HCT116 (cell line): ENCODE data around the gene LRIG1. TPM values are rescaled to one million over a fixed set of nuclear protein-coding genes. Genes with fewer than 3 reads are reported as not detected.

Experiments used
- ATAC-seq: fragments of 200-7000 bp; cut with Tn5 transposase; 2 replicates; pipeline ENCODE4 v1.9.1; 2020; ENCODE audit warnings: mild to moderate bottlenecking, moderate library complexity
- BruUV-seq: library from RNA; stranded (reverse); fragments of 400-500 nt; replicated peaks from 2 replicates; lab custom pipeline; 2021; lab: Mats Ljungman, UMichigan
- CTCF ChIA-PET: fragments of 300-600 bp; sonication (Branson Sonifier 250); formaldehyde crosslinking; loops from one replicate; lab custom pipeline; 2021; ENCODE audit warnings: antibody characterized with exemption; lab: Charles Lee
- POLR2A ChIA-PET: fragments of 300-600, 350-600 bp; sonication (Branson Sonifier 250); formaldehyde crosslinking; loops from one replicate; lab custom pipeline; 2021; ENCODE audit warnings: antibody characterized with exemption; lab: Charles Lee
- RAD21 ChIA-PET, 2 experiments: fragments of 300-600 bp; sonication (Branson Sonifier 250); formaldehyde crosslinking; loops; one replicate each; lab custom pipeline; 2023; ENCODE audit warnings: low total read pairs in 2 of 2; ENCODE audit not compliant: uncharacterized antibody in 2 of 2, unreplicated experiment in 2 of 2, low non-redundant PET in 1 of 2; lab: Charles Lee
- DNase-seq: peaks from one replicate; pipeline ENCODE4 v3.0.0-alpha.2; 2010; ENCODE audit warnings: low read depth, low spot score
- H2AFZ ChIP-seq: fragments of 200-600 bp; shearing (Covaris generic), sonication (generic); 2 replicates; pipeline ENCODE4 v1.6.1; 2017; ENCODE audit warnings: low read depth, mixed run types, mixed read lengths, antibody characterized with exemption, low read length; ENCODE audit not compliant: poor library complexity, severe bottlenecking
- H3K27ac ChIP-seq: 2 replicates; pipeline ENCODE4 v1.5.1; 2012; ENCODE audit warnings: low read depth, low read length
- H3K27me3 ChIP-seq: fragments of 200-600 bp; sonication (generic); 2 replicates; pipeline ENCODE4 v1.6.1; 2016; ENCODE audit warnings: mixed run types, low read length, mixed read lengths; ENCODE audit not compliant: insufficient read depth
- H3K36me3 ChIP-seq, 2 experiments: fragments of 200-500 bp in 1 of 2; fragments of 200-600 bp in 1 of 2; sonication (Bioruptor generic) in 1 of 2; sonication (generic) in 1 of 2; 2 replicates each; pipeline versions ENCODE4 v1.5.1 to v1.6.1; 2014 to 2016; ENCODE audit warnings: low read length in 2 of 2, inconsistent platforms in 1 of 2, mixed read lengths in 1 of 2, mixed run types in 1 of 2; ENCODE audit not compliant: insufficient read depth in 2 of 2, control insufficient read depth in 1 of 2
- H3K4me1 ChIP-seq, 2 experiments: fragments of 200-600 bp in 1 of 2; sonication (generic) in 1 of 2; 2 replicates each; pipeline versions ENCODE4 v1.5.1 to v1.6.1; 2012 to 2017; ENCODE audit warnings: low read length in 2 of 2, inconsistent platforms in 1 of 2, mild to moderate bottlenecking in 1 of 2, mixed read lengths in 1 of 2, mixed run types in 1 of 2, moderate library complexity in 1 of 2; ENCODE audit not compliant: insufficient read depth in 2 of 2, control insufficient read depth in 1 of 2
- H3K4me2 ChIP-seq: fragments of 200-600 bp; sonication (generic); 2 replicates; pipeline ENCODE4 v1.6.1; 2017; ENCODE audit warnings: mixed run types, low read length, mixed read lengths
- H3K4me3 ChIP-seq, 2 experiments: fragments of 200-600 bp in 1 of 2; sonication (generic) in 1 of 2; replicated peaks in 1 of 2; 2 replicates each; pipeline ENCODE4 v1.5.1; 2011 to 2016; ENCODE audit warnings: low read length in 2 of 2, control low read depth in 1 of 2, low read depth in 1 of 2, mild to moderate bottlenecking in 1 of 2, mixed read lengths in 1 of 2, mixed run types in 1 of 2
- H3K79me2 ChIP-seq: fragments of 200-600 bp; sonication (generic); 2 replicates; pipeline ENCODE4 v1.6.1; 2017; ENCODE audit warnings: mild to moderate bottlenecking, mixed run types, low read length, moderate library complexity, mixed read lengths; ENCODE audit not compliant: insufficient read depth
- H3K9ac ChIP-seq: fragments of 200-600 bp; sonication (generic); 2 replicates; pipeline ENCODE4 v1.6.1; 2016; ENCODE audit warnings: low read length, mixed read lengths
- H3K9me2 ChIP-seq: fragments of 200-600 bp; sonication (generic), shearing (Covaris generic); 2 replicates; pipeline ENCODE4 v1.6.1; 2017; ENCODE audit warnings: mixed run types, mild to moderate bottlenecking, moderate library complexity; ENCODE audit not compliant: insufficient read depth
- H3K9me3 ChIP-seq, 2 experiments: fragments of 200-500 bp in 1 of 2; fragments of 200-600 bp in 1 of 2; sonication (Bioruptor generic) in 1 of 2; sonication (generic) in 1 of 2; 2 replicates each; pipeline ENCODE4 v1.6.1; 2014 to 2017; ENCODE audit warnings: low read length in 2 of 2, mixed read lengths in 2 of 2, inconsistent platforms in 1 of 2, low read depth in 1 of 2, mild to moderate bottlenecking in 1 of 2, mixed run types in 1 of 2, moderate library complexity in 1 of 2; ENCODE audit not compliant: control insufficient read depth in 1 of 2, insufficient read depth in 1 of 2
- H4K20me1 ChIP-seq: fragments of 200-600 bp; sonication (generic), shearing (Covaris generic); 2 replicates; pipeline ENCODE4 v1.6.1; 2017; ENCODE audit warnings: mixed run types, mild to moderate bottlenecking, moderate library complexity; ENCODE audit not compliant: insufficient read depth
- CBX3 ChIP-seq: IDR thresholded peaks from 2 replicates; pipeline ENCODE4 v1.6.1; 2012; ENCODE audit warnings: low read depth
- CEBPB ChIP-seq: IDR thresholded peaks from 2 replicates; pipeline ENCODE4 v1.6.1; 2012; ENCODE audit warnings: low read depth
- CTCF ChIP-seq, 3 experiments: fragments of 200-600 bp in 1 of 3; sonication (generic) in 1 of 3; IDR thresholded peaks in 2 of 3; conservative IDR thresholded peaks in 1 of 3; 2 replicates each; pipeline ENCODE4 v1.5.1; 2012 to 2017; ENCODE audit warnings: low read depth in 2 of 3, low read length in 2 of 3, antibody characterized with exemption in 1 of 3, borderline replicate concordance in 1 of 3, control low read depth in 1 of 3, mild to moderate bottlenecking in 1 of 3, mixed read lengths in 1 of 3, mixed run types in 1 of 3, moderate library complexity in 1 of 3; ENCODE audit not compliant: insufficient read depth in 1 of 3
- EGR1 ChIP-seq: IDR thresholded peaks from 2 replicates; pipeline ENCODE4 v1.6.1; 2012; ENCODE audit warnings: low read depth
- EZH2phosphoT487 ChIP-seq: fragments of 200-600 bp; IDR thresholded peaks from 2 replicates; pipeline ENCODE4 v1.6.1; 2018; ENCODE audit warnings: antibody characterized with exemption, borderline replicate concordance
- FOSL1 ChIP-seq: IDR thresholded peaks from 2 replicates; pipeline ENCODE4 v1.6.1; 2012; ENCODE audit warnings: low read depth
- JUND ChIP-seq: IDR thresholded peaks from 2 replicates; pipeline ENCODE4 v1.6.1; 2012
- MAX ChIP-seq: IDR thresholded peaks from 2 replicates; pipeline ENCODE4 v1.6.1; 2012
- RAD21 ChIP-seq: IDR thresholded peaks from 2 replicates; pipeline ENCODE4 v1.6.1; 2012; ENCODE audit warnings: low read depth, mild to moderate bottlenecking
- REST ChIP-seq: IDR thresholded peaks from 2 replicates; pipeline ENCODE4 v1.6.1; 2012; ENCODE audit warnings: low read depth
- SIN3A ChIP-seq: IDR thresholded peaks from 2 replicates; pipeline ENCODE4 v1.6.1; 2012; ENCODE audit warnings: low read depth
- YY1 ChIP-seq: IDR thresholded peaks from 2 replicates; pipeline ENCODE4 v1.6.1; 2011; ENCODE audit warnings: low read length, low read depth, moderate library complexity, mild to moderate bottlenecking; ENCODE audit not compliant: insufficient replicate concordance; ENCODE audit errors: extremely low read depth
- ZFX ChIP-seq: fragments of 450-650 bp; IDR thresholded peaks from 2 replicates; pipeline ENCODE4 v1.6.1; 2017
- ZNF274 ChIP-seq: fragments of 200-500 bp; sonication (Bioruptor generic); IDR thresholded peaks from 2 replicates; pipeline ENCODE4 v1.6.1; 2014; ENCODE audit warnings: mild to moderate bottlenecking, low read depth, low read length, inconsistent platforms
- intact Hi-C: fragments of 100-400 bp; cut with micrococcal nuclease; formaldehyde crosslinking; loops from 2 replicates; pipeline ENCODE4 v1.10.0; 2022
- total RNA-seq: library from RNA; stranded (reverse); gene quantifications from one replicate; pipeline ENCODE4 v1.2.1, GENCODE V29; 2021; ENCODE audit not compliant: unreplicated experiment

Gene LRIG1
- total RNA-seq, 1 experiment from 2014 or later: 3.1 TPM

- Histone ChIP-seq H3K9ac (no peak overlapping the region), H3K4me1 (no peaks in the 10 kb centered on the region), H2AFZ (no peak overlapping the region), H3K9me3 (no peaks in the 10 kb centered on the region), H4K20me1 (no peaks in the 10 kb centered on the region), H3K79me2 (no peaks in the 10 kb centered on the region), H3K9me2 (no peaks in the 10 kb centered on the region), H3K27me3 (no peaks in the 10 kb centered on the region), H3K4me3 (no peak overlapping the region), H3K4me2 (no peak overlapping the region), H3K36me3 (no peaks in the 10 kb centered on the region), H3K27ac (no peak overlapping the region)
- intact Hi-C loops: loop anchor here (10.0 kb wide), 1 partner anchor 58 kb away; no protein-coding TSS in a partner anchor
- TF ChIP-seq SIN3A: no peak
- TF ChIP-seq EZH2phosphoT487: no peak
- no peak for TF ChIP-seq YY1
- no peak for TF ChIP-seq CEBPB
- TF ChIP-seq ZNF274: no peak
- TF ChIP-seq REST: no peak
- no peak for TF ChIP-seq FOSL1
- TF ChIP-seq JUND: no peak
- TF ChIP-seq MAX: no peak
- no peak for TF ChIP-seq RAD21
- TF ChIP-seq EGR1: no peak
- TF ChIP-seq CTCF (IDR thresholded peaks at IDR 0.05 in 2 of 3, conservative IDR thresholded peaks at IDR 0.05 in 1 of 3; ENCODE audit: borderline replicate concordance in 1 of 3, insufficient read depth in 1 of 3, low read depth in 2 of 3, low read length in 2 of 3): no peak
- no peak for TF ChIP-seq CBX3
- no peak for TF ChIP-seq ZFX
- POLR2A ChIA-PET: no interaction called here
- CTCF ChIA-PET: no interaction called here
- RAD21 ChIA-PET: no interaction called here
- BruUV-seq: no TSS peak
- ATAC-seq (no peak), DNase-seq (no peak)
Observed at GRCh38 chr3:66456711-66457173, 44.1 kb downstream of the LRIG1 start.
